DND-41 (cell line): ENCODE results near the gene RAN.
"Not testable (repeated sequence)": the region's sequence is repeated elsewhere in the genome, so short reads cannot be mapped to it uniquely, and the experiment has no call there.

Source experiments
- EZH2 ChIP-seq: IDR thresholded peaks from 3 replicates; pipeline ENCODE4 v1.6.1; 2012; ENCODE audit warnings: borderline replicate concordance, low read depth, mild to moderate bottlenecking, moderate library complexity, low read length, inconsistent platforms; ENCODE audit not compliant: severe bottlenecking
- TF ChIP-seq, protein P1 (sequence below): IDR thresholded peaks from 2 replicates; pipeline ENCODE4 v1.5.1; 2012; ENCODE audit warnings: borderline replicate concordance, low read length, moderate library complexity, mild to moderate bottlenecking; ENCODE audit not compliant: poor library complexity, severe bottlenecking; ENCODE audit errors: extremely low read depth

GRCh38 chr12:130875708-130876107, 3.8 kb downstream of the RAN start:
- TF ChIP-seq, protein P1, sequence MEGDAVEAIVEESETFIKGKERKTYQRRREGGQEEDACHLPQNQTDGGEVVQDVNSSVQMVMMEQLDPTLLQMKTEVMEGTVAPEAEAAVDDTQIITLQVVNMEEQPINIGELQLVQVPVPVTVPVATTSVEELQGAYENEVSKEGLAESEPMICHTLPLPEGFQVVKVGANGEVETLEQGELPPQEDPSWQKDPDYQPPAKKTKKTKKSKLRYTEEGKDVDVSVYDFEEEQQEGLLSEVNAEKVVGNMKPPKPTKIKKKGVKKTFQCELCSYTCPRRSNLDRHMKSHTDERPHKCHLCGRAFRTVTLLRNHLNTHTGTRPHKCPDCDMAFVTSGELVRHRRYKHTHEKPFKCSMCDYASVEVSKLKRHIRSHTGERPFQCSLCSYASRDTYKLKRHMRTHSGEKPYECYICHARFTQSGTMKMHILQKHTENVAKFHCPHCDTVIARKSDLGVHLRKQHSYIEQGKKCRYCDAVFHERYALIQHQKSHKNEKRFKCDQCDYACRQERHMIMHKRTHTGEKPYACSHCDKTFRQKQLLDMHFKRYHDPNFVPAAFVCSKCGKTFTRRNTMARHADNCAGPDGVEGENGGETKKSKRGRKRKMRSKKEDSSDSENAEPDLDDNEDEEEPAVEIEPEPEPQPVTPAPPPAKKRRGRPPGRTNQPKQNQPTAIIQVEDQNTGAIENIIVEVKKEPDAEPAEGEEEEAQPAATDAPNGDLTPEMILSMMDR: not testable (repeated sequence)
- TF ChIP-seq EZH2: not testable (repeated sequence)
